Ishikawa (cell line): ENCODE data around the gene COL16A1.

Experiments used
- CEBPB ChIP-seq: IDR thresholded peaks from 2 replicates; pipeline ENCODE4 v1.6.1; 2012
- CREB1 ChIP-seq: IDR thresholded peaks from 2 replicates; pipeline ENCODE4 v1.6.1; 2012; ENCODE audit warnings: low read depth
- EGR1 ChIP-seq: IDR thresholded peaks from 2 replicates; pipeline ENCODE4 v1.6.1; 2012
- EP300 ChIP-seq: IDR thresholded peaks from 2 replicates; pipeline ENCODE4 v1.6.1; 2012; ENCODE audit warnings: borderline replicate concordance
- FOXM1 ChIP-seq: IDR thresholded peaks from 2 replicates; pipeline ENCODE4 v1.6.1; 2012; ENCODE audit warnings: low read depth, borderline replicate concordance
- NFIC ChIP-seq: IDR thresholded peaks from 2 replicates; pipeline ENCODE4 v1.6.1; 2012
- RAD21 ChIP-seq: IDR thresholded peaks from 2 replicates; pipeline ENCODE4 v1.6.1; 2012; ENCODE audit warnings: low read depth
- TAF1 ChIP-seq: IDR thresholded peaks from 2 replicates; pipeline ENCODE4 v1.6.1; 2012; ENCODE audit warnings: low read depth, mild to moderate bottlenecking
- TCF12 ChIP-seq: IDR thresholded peaks from 2 replicates; pipeline ENCODE4 v1.6.1; 2012; ENCODE audit warnings: low read depth
- TEAD4 ChIP-seq: IDR thresholded peaks from 2 replicates; pipeline ENCODE4 v1.6.1; 2012
- YY1 ChIP-seq: IDR thresholded peaks from 2 replicates; pipeline ENCODE4 v1.6.1; 2012; ENCODE audit warnings: low read depth
- ZBTB7A ChIP-seq: IDR thresholded peaks from 2 replicates; pipeline ENCODE4 v1.6.1; 2012; ENCODE audit warnings: low read depth
- TF ChIP-seq, protein P1 (sequence below): IDR thresholded peaks from 2 replicates; pipeline ENCODE4 v1.6.1; 2012
- TF ChIP-seq, protein P2 (sequence below): IDR thresholded peaks from 2 replicates; pipeline ENCODE4 v1.6.1; 2012
- TF ChIP-seq, protein P3 (sequence below): IDR thresholded peaks from 2 replicates; pipeline ENCODE4 v1.6.1; 2012; ENCODE audit warnings: low read depth, mild to moderate bottlenecking

Gene COL16A1

DNA sequence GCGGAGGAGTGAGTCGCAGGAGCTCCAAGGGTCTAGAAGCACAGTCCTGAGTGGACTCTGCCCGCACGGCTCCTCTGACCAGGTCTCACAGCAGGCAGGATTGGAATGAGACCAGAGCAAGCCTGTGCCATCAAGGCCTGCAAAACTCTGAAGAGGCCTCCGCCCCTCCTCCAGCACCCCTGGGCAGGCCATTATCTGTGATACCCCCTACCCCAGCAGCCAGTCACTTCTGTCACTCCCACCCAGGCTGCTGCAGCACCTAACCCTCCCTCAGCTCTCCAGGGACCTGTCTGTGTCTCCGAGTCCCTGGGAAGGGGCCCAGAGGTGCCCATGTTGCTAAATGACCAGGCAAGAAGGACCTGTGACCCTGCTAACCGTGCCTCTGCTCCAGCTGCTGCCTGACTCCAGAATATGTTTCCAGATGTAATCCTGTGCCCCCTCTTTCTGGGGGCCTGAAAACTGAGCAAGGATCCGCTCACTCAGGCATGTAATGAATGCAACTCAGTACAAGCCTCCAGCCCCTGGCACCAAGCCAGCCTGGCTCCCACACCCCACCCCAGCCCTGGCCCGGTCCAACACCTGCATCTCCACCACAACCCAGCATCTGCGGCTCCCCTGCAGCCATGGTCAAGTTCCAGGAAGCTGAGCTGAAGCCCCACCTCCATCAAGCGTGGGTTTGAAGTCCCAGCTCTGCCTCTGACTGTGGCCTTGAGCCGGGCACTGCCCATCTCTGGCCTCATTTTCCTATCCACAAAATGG, 22.1 kb upstream of the COL16A1 start:
- TF ChIP-seq NFIC (peak; percentile 58; the same call in 1 of the 2 replicates), TEAD4 (no peak)

DNA sequence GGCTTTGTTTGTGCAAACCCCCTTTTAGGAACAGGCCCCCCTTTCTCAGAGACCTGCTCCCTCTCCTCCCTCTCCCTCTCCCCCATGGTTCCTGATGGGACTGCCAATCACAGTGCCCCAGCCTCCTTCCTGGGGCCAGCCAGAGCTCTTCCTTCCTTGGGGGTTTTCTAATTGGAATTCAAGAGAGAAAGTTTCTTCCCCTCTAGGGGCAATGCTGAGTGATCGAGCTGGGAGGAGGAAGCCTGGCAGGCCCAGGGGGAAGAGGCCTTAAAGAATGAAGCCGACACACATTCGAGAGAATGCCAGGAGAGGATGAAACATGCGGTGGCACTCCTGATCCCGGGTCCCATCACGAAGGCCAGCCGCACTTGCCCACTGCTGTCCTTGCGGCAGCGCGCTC, 21.3 kb upstream of the COL16A1 start:
- TF ChIP-seq CEBPB (no peak), TAF1 (no peak), NFIC (no peak), ZBTB7A (no peak), CREB1 (no peak), TCF12 (no peak), EGR1 (no peak), TEAD4 (no peak), FOXM1 (no peak), RAD21 (no peak), EP300 (no peak), YY1 (no peak)
- TF ChIP-seq, protein P1, sequence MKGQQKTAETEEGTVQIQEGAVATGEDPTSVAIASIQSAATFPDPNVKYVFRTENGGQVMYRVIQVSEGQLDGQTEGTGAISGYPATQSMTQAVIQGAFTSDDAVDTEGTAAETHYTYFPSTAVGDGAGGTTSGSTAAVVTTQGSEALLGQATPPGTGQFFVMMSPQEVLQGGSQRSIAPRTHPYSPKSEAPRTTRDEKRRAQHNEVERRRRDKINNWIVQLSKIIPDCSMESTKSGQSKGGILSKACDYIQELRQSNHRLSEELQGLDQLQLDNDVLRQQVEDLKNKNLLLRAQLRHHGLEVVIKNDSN: no peak
- TF ChIP-seq, protein P2, sequence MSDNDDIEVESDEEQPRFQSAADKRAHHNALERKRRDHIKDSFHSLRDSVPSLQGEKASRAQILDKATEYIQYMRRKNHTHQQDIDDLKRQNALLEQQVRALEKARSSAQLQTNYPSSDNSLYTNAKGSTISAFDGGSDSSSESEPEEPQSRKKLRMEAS: no peak
- TF ChIP-seq, protein P3, sequence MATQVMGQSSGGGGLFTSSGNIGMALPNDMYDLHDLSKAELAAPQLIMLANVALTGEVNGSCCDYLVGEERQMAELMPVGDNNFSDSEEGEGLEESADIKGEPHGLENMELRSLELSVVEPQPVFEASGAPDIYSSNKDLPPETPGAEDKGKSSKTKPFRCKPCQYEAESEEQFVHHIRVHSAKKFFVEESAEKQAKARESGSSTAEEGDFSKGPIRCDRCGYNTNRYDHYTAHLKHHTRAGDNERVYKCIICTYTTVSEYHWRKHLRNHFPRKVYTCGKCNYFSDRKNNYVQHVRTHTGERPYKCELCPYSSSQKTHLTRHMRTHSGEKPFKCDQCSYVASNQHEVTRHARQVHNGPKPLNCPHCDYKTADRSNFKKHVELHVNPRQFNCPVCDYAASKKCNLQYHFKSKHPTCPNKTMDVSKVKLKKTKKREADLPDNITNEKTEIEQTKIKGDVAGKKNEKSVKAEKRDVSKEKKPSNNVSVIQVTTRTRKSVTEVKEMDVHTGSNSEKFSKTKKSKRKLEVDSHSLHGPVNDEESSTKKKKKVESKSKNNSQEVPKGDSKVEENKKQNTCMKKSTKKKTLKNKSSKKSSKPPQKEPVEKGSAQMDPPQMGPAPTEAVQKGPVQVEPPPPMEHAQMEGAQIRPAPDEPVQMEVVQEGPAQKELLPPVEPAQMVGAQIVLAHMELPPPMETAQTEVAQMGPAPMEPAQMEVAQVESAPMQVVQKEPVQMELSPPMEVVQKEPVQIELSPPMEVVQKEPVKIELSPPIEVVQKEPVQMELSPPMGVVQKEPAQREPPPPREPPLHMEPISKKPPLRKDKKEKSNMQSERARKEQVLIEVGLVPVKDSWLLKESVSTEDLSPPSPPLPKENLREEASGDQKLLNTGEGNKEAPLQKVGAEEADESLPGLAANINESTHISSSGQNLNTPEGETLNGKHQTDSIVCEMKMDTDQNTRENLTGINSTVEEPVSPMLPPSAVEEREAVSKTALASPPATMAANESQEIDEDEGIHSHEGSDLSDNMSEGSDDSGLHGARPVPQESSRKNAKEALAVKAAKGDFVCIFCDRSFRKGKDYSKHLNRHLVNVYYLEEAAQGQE: no peak

DNA sequence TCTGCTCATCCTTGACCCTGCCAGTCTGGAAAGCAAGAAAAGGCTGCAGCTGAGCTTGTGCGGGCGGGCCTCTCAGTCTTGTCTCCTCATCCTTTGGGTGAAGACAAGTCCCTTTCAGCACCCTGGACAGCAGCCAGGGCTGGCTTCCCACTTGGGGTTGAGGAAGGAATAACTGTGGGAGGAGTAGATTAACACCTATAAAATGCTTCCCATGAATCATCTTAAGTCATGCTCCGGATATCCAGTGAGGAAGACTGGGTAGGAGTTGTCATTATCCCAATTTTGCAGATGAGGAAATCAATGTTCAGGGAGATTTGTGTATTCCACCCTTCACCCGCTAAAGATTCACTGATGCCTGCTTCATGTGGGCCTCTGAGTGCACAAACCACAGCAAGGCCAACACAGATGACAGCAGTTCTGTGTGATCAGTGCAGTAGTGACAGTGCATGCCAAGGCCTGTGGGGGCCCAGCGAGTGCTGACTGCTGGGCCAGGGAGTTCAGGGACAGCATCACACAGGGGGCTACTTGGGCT, 20.1 kb upstream of the COL16A1 start:
- TF ChIP-seq FOXM1: no peak
- TF ChIP-seq, protein P3: peak; percentile 98

DNA sequence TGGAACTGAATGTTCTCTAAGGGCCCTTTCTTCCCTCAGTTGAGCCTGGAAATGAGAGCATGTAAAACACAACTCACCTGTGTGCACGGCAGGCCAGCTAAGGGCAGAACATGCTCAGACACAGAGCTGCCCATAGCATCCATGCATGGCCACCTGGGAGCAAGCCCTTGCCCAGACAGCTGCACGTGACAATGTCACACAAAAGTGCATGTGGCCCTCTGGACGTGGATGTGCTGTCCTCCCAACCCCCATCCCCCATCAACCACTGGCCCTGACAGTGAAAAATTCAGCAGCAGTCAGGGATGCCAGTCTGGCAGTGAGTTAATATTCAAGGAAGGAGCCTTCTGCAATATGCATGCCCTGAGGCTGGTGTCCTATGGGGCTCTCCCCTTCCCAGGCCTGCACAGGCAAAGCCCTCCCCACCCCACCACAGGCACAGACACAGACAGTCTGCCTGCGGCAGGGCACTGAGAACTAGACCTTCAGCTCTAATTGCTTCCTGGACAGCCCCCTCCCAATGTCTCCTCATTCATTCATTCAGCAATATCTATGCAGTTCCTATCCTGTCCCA, 14.6 kb upstream of the COL16A1 start:
- TF ChIP-seq TEAD4 (no peak), TAF1 (no peak), CREB1 (no peak)

DNA sequence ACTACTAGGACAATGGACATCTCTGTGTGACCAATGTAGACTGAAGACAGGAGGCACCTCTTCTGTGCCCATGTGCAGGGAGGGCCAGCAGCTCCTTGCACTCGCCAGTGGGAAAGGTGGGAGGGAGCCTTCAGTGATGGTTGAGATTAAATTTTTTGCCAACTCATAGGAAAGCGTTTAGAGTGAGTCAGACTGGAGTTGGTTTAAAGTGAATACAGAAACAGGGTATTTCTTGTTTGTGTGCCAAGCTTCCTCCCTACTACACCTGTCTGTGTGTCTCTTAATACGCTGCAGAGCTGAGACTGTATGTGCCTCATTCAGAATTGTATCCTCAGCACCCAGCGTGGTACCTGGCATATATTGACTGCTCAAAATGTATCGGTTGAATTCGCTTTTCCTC, 13.5 kb upstream of the COL16A1 start:
- TF ChIP-seq EP300: no peak
- no peak for TF ChIP-seq TAF1

DNA sequence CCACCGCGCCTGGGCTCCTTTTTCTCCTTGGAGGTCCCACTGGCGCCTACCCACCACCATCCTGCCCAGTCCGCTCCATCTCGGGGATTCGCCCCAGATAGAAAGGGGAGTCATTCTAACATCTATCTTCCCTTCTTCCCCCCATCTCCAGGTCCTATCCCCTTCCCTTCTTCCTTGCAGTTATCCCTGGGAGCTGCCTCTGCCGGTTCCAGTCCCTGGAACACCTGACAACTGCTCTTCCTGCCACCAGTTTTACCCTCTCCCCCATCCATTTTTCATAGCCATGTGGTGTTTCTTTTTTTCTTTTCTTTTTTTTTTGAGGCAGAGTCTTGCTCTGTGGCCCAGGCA, 12.0 kb upstream of the COL16A1 start:
- no peak for TF ChIP-seq TAF1
- TF ChIP-seq EP300: no peak
- TF ChIP-seq, protein P2: no peak
- TF ChIP-seq YY1: no peak
- no peak for TF ChIP-seq TEAD4
- no peak for TF ChIP-seq ZBTB7A

DNA sequence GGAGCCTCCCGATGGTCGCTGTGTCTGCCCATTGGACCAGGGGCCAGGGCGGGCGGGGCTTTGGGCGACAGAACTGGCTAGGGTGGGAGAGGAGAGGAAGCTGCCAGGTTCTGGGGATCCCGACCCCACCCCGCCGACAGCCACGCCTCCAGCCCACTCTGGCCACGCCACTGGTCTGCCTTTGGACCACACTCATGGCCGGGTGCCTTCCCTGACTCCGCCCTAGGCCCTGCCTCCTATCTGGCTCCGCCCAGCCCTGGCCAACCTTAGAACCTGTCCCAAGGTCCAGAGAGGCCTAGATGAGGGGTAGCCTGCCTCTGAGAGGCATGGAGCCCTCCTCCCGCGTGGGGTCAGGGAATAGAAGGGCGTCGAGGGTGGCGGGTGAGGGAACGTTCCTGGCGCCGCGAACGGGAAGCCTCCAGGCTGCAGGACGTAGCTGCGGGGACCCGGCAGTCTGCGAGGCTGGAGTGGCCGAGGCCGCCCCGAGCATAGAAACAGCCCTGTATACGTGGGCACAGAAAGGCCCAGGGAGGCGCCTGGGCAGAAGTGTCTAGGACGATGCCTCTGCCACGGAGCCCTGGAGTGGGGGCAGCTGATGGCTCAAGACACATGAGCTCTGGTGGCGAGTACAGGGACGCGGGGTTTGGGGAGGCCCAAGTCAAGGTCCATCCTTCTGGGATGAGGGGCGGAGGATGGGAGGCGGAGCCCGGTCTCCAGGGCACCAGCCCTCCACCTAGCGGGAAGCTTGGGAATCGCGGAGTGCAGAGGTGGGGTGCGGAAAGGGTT, 11.5 kb upstream of the COL16A1 start:
- TF ChIP-seq ZBTB7A (peak; percentile 11; the same call in 1 of the 2 replicates), RAD21 (peak; percentile 59; the same call in 1 of the 2 replicates), YY1 (no peak)
